Ovary (tissue), 9 donors: Measurements from ENCODE around the gene WARS2. TPM values are rescaled to one million over a fixed set of nuclear protein-coding genes. Genes with fewer than 3 reads are reported as not detected.

ENCODE experiments used
- DNase-seq, 5 donors: peaks; one replicate each; pipeline ENCODE4 v3.0.0-alpha.2; 2019 to 2020
- H3K27ac ChIP-seq, 2 donors: fragments of 200-600 bp; one replicate each; pipeline versions ENCODE4 v1.5.1 to v1.8.0; 2019 to 2022
- H3K27me3 ChIP-seq: fragments of 200-600 bp; one replicate; pipeline ENCODE4 v1.8.0; 2022
- H3K36me3 ChIP-seq: fragments of 200-600 bp; sonication (generic); one replicate; pipeline ENCODE4 v1.5.1; 2019
- H3K4me1 ChIP-seq: one replicate; pipeline ENCODE4 v1.8.1; 2013; ENCODE audit warnings: mild to moderate bottlenecking, moderate library complexity; ENCODE audit not compliant: insufficient read depth
- H3K4me3 ChIP-seq: fragments of 200-600 bp; sonication (generic); one replicate; pipeline ENCODE4 v1.5.1; 2017
- H3K9me3 ChIP-seq, 2 donors: fragments of 200-600 bp in 1 of 2; sonication (generic) in 1 of 2; one replicate each; pipeline versions ENCODE4 v1.5.1 to v1.8.1; 2013 to 2019; ENCODE audit warnings: mild to moderate bottlenecking in 1 of 2, moderate library complexity in 1 of 2
- CTCF ChIP-seq, 3 donors: fragments of 450-650 bp in 2 of 3; fragments of 200-600 bp in 1 of 3; IDR thresholded peaks; one replicate each; pipeline versions ENCODE4 v1.5.1 to v1.8.0; 2016 to 2022; ENCODE audit warnings: antibody characterized with exemption in 3 of 3, mild to moderate bottlenecking in 1 of 3
- EP300 ChIP-seq: sonication (generic); formaldehyde crosslinking; IDR thresholded peaks from one replicate; pipeline ENCODE4 v1.6.1; 2017; ENCODE audit warnings: antibody characterized with exemption
- POLR2A ChIP-seq: fragments of 450-650 bp; IDR thresholded peaks from one replicate; pipeline ENCODE4 v1.6.1; 2017; ENCODE audit warnings: antibody characterized with exemption, mild to moderate bottlenecking, moderate library complexity
- WGBS, 3 donors: extraction: QIAGEN DNeasy Blood & Tissue Kit in 1 of 3; methylation state at CpG; one replicate each; pipeline versions ENCODE4 v1.1.5 to v1.1.7; 2013 to 2017; 5-methylcytosine and 5-hydroxymethylcytosine counted together
- intact Hi-C, 4 donors: fragments of 100-400 bp; cut with DNase I; formaldehyde crosslinking; loops; one replicate each; pipeline versions ENCODE4 v1.11.0 to v1.15.1; 2022 to 2023
- polyA plus RNA-seq, 2 donors: library from polyadenylated mRNA; stranded (reverse); fragments of 200-250 nt in 1 of 2; fragments of 350-450 nt in 1 of 2; fragmentation: Illumina TruSeq in 1 of 2; extraction: RNeasy Lipid Tissue Mini Kit (QIAGEN cat#74804) in 1 of 2; gene quantifications; one replicate each; pipeline ENCODE4 v1.2.3, GENCODE V29; 2013 to 2014
- total RNA-seq, 7 donors: library from RNA; depleted of rRNA in 2 of 7; stranded (reverse); fragments of >200 nt in 2 of 7; fragmentation: NEBNext Ultra II Directional in 3 of 7; extraction: Animal tissue kit (Norgen Biotek cat#: 25700) in 3 of 7; gene quantifications; one replicate each; pipeline versions ENCODE4 v1.1.0 to v1.2.4, GENCODE V29; 2016 to 2023
- donor health status: DM: no; HTN: no; CAD: no; lungs with moderate emphysema.
- donor health status: DM: no; HTN: no; CAD: no.
- donor health status: Bipolar disorder and iron deficiency.
- donor health status: DM: yes; HTN: yes; CAD: no.
- donor health status: DM: no; HTN: no; CAD: no.
- donor health status: DM: yes; HTN: yes; CAD: no.

WARS2 gene
- total and polyA plus RNA-seq, 9 donors, result 6.1 to 20.3 (median 15.5) TPM

GRCh38 chr1:118985640-118986554 lies 154.6 kb downstream of the WARS2 start:
- 17 to 18% (median 18%) methylated on average over 34 of the region's 34 CpGs for WGBS, 3 donors
- no peak overlapping the region for H3K27ac ChIP-seq
- H3K4me1 ChIP-seq, result peaks cover 3% of the 10 kb centered on the region
- no peaks in the 10 kb centered on the region for H3K36me3 ChIP-seq
- H3K9me3 ChIP-seq, result no peaks in the 10 kb centered on the region
- no peak overlapping the region for H3K4me3 ChIP-seq
- DNase-seq, result no peak
- intact Hi-C loops, result no loop called here
- H3K27me3 ChIP-seq, result peaks cover 8% of the 10 kb centered on the region
- no peak for TF ChIP-seq POLR2A
- TF ChIP-seq EP300, result no peak
- TF ChIP-seq CTCF (IDR thresholded peaks at IDR 0.05), result no peak

DNA sequence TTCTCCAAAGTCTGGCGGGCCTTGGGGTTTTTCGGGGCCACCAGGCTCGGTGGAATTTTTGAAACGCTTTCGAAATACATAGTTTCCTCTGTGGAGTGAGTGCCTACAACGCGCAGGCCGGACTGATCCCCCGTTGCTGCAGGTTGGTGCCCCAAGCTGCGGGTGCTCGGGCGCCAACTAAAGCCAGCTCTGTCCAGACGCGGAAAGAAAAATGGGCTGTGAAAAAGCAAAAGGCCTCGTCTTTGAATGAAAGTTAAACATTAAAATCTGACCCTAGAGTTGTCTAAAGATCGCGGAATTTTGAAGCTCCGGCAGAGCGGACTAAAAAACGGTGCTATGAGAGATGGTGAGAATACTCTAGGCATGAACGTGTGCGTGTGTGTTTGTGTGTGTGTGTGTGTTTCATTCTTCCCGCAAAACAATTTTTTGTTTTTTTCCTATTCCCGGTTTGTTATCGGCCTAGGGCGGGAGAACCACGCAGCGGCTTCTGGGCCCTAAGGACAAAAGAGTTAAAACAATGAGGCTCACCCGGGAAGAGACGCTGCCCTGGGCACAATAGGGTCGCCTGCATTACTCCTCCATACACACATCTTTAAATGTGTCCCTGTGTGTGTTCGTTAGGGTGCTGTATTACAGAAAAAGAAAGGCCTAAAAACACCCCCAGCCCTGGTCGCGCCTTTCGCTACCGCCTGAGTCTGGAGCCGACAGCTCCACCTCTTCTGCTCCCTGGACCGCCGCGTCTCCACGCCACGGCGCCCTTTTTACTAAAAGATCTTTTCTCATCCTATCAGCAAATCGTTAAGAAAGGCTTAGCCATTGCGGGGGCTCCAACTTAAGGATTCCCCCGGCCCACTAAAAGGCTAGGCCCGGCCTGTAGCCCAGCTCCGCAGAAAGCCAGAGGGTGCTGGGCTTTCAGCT lies 155.5 kb downstream of the WARS2 start:
- H3K27ac ChIP-seq, result no peak overlapping the region
- TF ChIP-seq EP300 (no peak), CTCF (IDR thresholded peaks at IDR 0.05) (no peak), POLR2A (no peak)
- H3K4me1 ChIP-seq, result peaks cover 3% of the 10 kb centered on the region
- H3K27me3 ChIP-seq, result peaks cover 8% of the 10 kb centered on the region
- 26 to 35% (median 29%) methylated on average over 48 of the region's 48 CpGs for WGBS, 3 donors
- intact Hi-C loops, result no loop called here
- no peak overlapping the region for H3K4me3 ChIP-seq
- DNase-seq, result no peak
- no peaks in the 10 kb centered on the region for H3K9me3 ChIP-seq
- H3K36me3 ChIP-seq, result no peaks in the 10 kb centered on the region

GRCh38 chr1:118984086-118984721 lies 156.2 kb downstream of the WARS2 start:
- H3K4me1 ChIP-seq, result peaks cover 3% of the 10 kb centered on the region
- intact Hi-C loops, result no loop called here
- no peak overlapping the region for H3K27ac ChIP-seq
- H3K36me3 ChIP-seq, result no peaks in the 10 kb centered on the region
- 12 to 16% (median 16%) methylated on average over 43 of the region's 43 CpGs for WGBS, 3 donors
- no peak overlapping the region for H3K4me3 ChIP-seq
- TF ChIP-seq CTCF (IDR thresholded peaks at IDR 0.05) (no peak), POLR2A (no peak), EP300 (no peak)
- H3K9me3 ChIP-seq, result no peaks in the 10 kb centered on the region
- no peak for DNase-seq
- H3K27me3 ChIP-seq, result peaks cover 8% of the 10 kb centered on the region

GRCh38 chr1:118983558-118984041 lies 156.9 kb downstream of the WARS2 start:
- intact Hi-C loops, result no loop called here
- peaks cover 3% of the 10 kb centered on the region for H3K4me1 ChIP-seq
- H3K27me3 ChIP-seq, result peaks cover 8% of the 10 kb centered on the region

More at GRCh38 chr1:118983558-118984041, 156.9 kb downstream of the WARS2 start:
- DNase-seq, result no peak
- no peaks in the 10 kb centered on the region for H3K36me3 ChIP-seq
- TF ChIP-seq CTCF (IDR thresholded peaks at IDR 0.05) (no peak), EP300 (no peak), POLR2A (no peak)
- no peak overlapping the region for H3K4me3 ChIP-seq
- 27 to 32% (median 27%) methylated on average over 21 to 22 of the region's 22 CpGs for WGBS, 3 donors
- no peak overlapping the region for H3K27ac ChIP-seq
- no peaks in the 10 kb centered on the region for H3K9me3 ChIP-seq
